GM19193 (cell line): ENCODE data around the gene DTX1.

ENCODE experiments used
- POLR2A ChIP-seq: IDR thresholded peaks from 4 replicates; pipeline ENCODE4 v1.6.1; 2011; ENCODE audit not compliant: insufficient read depth, insufficient read length; ENCODE audit errors: extremely low read depth

DTX1 gene

DNA sequence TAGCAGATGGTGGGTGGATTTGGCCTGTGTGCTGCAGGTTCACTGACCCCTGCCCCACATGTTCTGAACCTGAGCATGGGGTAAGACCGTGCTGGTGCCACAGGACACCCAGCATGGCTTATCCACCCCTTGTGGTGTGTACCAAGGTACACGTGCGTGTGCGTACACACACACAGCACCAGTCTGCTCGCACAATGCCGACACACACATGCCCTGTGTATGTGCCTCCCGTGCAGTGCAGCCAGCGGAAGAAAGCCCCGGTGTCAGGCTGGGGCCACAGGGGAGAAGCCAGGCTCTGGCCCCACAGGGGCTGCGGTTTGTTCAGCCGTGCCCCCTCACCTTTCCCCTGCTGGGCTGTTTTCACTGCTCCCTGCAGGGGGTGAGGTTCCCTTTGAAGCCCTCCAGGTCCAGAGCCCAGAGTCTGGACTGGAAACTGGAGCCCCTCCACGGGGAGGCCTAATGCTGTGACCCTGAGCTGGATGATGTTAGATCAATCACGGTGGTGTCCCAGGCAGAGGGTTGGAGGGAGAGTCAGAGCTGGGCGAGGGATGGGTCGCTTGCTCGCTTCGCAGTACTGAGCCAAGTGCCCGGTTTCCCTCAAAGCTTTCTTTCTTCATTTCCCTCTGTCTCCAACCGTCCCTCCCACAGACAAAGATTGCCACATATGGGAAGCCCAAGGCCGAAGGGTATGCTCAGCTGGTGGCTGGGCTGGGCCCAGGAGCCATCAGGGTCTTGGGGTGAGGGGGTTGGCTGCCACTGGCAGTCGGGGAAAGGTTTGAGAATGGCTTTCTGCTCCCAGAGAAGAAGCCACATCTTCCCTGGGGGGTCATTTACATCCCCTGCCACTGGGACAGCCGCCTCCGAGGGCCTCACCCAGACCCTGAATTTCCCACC is 6.2 kb downstream of the DTX1 start:
- no peak for TF ChIP-seq POLR2A

DNA sequence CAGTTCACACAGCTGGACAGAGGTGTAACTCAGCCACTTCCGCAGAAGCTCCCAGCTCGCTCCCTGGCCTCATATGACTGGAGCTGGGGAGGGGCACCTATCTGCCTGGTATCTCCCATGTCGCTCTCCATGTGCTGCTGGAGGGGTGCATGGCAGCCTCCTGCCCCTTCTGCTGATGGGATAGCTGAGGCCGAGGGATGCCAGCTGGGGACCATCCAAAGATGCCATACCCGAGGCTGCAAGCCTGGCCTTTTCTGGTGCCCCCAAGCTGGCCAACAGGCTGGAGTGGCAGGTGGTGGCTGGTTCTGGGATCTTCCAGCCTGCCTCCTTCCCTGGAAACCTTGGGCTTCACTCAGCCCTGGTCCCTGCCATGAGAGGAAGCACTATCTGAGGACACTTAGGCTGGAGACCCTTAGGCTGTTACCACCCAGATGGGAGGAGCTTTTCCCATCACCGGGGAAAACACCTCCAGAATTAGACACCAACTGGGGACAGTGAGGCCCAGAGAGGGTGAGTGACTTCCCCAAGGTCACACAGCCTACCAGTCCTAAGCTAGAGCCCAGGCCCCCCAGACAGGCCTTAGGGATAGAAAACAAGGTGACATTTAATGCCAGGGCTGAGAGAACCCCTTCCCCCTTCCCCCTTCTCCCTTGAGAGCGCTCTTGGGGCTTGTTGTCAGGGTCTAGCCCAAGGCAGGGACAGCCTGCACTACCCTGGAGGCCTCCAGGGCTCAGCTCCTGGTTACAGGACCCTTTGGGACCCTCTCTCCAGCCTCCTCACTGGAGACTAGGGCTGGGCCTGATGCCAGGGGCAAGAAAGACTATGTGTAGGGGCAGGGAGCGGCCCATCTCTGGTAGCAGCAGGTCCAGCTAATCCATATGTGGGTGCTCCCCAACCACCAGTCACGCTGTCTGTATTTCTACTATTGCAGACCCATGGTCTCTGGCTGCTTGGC is 7.1 kb downstream of the DTX1 start:
- no peak for TF ChIP-seq POLR2A

GRCh38 chr12:113064395-113065125 is 8.0 kb downstream of the DTX1 start:
- no peak for TF ChIP-seq POLR2A

- no peak for TF ChIP-seq POLR2A
Measured at GRCh38 chr12:113065126-113066007, 8.8 kb downstream of the DTX1 start.

- TF ChIP-seq POLR2A: no peak
Measured at GRCh38 chr12:113066813-113067400, 10.4 kb downstream of the DTX1 start.

- no peak for TF ChIP-seq POLR2A
Measured at GRCh38 chr12:113067987-113068935, 11.7 kb downstream of the DTX1 start.

DNA sequence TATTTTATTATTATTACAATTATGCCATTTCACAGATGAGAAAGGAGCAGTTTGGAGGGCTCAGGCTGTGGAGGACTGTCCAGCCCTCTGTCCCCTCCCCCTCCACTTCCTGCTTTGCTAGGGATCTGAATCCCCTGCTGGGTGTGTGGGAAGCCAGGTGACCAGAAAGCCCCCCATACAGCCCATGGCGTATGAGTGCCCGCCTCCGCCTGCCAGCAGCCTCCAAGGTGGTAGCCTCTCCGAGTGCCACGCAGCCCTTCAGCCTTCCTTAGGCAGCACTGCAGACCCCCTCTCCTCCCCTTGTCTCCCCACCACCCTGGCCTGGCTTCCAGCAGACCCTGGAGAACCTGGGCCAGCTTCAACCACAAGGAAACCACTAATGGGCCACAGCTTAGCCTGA is 12.6 kb downstream of the DTX1 start:
- TF ChIP-seq POLR2A: no peak

DNA sequence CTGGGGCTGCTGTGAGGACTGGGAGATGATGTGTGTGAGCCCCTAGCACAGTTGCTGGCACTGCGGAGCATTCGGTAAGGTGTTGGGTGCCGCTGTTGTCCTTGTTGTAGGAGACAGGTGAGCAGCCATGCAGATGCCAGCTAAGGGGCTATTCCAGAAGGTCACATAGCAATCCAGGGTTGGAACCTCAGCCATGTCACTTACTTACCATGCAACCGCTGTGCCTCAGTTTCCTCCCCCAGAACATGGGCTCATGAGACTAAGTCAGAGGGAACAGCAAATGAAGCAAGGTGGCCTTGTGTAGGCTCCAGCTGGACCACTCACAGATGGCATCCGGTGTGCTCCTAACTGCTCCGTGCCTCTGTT is 13.2 kb downstream of the DTX1 start:
- TF ChIP-seq POLR2A: no peak

DNA sequence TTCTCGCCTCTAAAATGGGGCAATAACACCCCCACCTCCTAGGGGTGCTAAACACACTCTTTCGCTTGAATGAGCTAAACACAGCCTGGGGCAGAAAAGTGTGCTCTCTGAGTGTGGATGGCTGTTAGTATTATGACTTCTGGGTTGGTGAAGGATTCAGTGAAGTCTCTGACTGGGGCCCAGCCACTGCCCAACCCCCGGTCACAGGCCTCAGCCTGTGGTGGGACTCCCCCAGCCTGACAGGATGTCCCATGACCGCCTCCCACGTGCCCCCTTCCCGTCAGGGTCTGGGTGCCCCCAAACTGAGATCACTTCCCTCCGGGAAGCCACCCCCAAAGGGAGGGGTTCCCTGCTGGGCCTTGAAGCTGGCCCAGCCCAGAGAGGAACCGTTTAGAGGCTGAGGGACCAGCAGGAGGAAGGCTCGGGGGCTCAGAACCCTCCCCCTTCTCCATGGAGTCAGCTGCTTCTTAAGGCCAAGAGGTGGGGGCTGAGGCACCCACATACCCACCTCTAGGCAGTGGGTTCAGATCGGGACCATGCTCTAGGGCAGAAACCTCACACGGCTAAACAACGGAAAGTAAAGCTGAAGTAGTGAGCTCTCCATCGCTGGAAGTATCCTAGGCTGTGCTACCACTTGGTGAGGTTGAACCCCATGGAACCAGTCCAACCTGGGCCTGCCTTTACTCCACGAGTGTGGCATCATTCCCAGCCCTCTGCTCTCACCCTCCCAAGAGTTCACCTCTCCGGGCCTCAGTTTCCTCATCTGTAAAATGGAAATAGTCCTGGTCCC is 13.8 kb downstream of the DTX1 start:
- peak; percentile 25 for TF ChIP-seq POLR2A

DNA sequence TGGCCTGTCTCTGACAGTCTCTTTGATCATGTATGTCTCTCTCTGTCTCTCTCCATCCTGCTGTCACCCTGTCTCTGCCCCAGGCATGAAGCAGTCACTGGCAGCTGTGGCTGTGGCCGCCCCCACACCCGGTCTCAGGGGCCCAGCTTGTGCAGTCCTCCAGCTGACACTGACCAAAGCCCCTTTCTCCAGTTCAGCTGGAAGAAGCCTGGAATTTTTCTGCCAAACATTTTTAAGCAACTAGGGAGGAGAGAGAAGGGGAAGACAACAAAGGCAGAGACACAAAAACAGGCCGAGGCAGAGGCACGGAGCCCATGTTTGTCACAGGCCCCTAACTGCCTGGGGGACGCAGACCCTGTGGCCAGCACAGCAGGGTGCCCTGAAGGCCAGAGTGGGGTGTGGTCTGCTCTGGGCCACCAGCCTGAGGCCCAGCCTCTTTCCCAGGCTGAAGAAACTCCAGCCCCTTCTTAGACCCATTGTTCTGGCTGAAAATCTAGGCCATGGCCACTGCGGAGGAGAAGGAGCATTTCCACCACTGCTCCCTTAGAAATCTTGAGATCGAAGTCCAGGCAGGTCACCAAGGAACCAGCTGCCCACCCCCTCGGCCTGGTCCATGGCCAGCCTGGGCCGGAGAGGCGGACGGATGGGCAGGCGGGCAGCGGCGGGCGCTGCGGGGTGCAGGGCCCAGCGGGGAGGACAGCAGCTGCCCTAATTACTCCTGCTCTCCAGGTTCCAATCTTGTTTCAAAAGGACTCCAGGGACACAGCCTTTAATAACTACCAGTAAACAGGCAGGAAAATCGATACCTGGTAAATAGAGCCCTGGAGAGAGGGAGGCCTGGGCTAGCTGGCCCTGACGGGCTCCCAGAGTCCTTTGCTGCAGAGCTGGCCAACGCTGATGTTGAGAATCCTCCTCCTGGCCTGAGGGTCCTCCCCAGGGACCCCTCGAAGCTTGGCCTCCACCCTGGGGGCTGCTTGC is 14.9 kb downstream of the DTX1 start:
- TF ChIP-seq POLR2A: no peak

DNA sequence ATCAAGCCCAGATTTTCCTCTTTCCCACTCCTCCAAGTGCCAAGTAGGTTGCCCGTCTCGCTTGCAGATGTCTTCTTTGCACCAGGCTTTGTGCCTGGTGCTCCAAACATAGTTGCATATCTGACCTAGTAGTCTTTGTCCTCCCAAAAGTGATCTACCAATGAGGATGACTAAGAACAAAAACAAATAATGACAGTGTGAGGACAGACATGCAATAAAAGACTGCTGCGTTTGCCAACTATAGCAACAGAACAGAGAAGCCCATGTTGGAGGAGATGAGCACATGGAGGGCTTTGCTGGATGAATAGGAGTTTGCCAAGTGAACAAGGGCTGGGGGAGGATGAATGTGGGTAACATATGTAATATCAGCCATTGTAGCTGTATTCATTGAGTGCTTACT is 15.6 kb downstream of the DTX1 start:
- TF ChIP-seq POLR2A: no peak
